Activated CD4-positive, alpha-beta T cell treated with anti-CD3 and anti-CD28 coated beads for 24 hours (primary cell): Measurements from ENCODE around the gene TENM4.

Source experiments
- DNase-seq, 2 donors: peaks; one replicate each; pipeline ENCODE4 v3.0.0-alpha.2; 2020; ENCODE audit warnings: low read depth in 2 of 2

Gene TENM4

DNA sequence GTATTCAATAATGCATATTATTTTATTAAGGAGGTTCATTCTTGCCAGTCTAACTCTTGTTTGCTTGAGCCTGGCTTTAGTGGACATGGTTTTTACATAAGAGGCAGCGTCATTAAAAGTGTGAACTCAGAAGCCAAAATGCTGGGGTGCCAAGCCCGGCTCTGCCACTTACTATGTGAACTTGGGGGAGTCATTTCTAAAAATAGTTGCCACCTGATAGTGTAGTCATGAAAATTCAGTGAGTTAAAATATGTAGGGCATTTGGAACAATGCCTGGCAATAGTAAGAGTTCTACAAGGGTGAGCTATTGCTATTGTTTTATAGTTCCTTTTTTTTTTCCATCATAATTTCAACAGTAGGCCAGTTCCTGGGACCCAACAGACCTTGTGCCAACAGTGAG lies 49.9 kb downstream of the TENM4 start:
- DNase-seq = no peak

DNA sequence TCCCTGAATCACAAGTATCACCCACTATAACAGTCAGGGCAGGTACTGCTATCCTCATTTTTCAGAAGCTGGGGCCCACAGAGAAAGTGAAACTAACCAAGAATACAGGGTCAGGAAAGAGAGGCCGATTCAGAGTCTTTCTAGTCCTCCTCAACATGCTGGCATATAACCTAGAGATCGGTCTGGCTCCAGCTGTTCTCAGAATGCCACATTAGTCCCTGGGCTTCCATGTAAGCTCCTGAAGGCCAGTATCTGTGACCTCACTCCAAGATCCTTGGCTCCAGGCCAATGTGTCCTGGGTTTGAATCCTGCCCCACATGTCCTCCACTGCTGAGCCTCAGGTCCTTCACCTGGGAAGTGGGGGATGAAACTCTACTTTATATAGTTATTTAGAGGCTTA lies 50.4 kb downstream of the TENM4 start:
- no peak for DNase-seq

DNA sequence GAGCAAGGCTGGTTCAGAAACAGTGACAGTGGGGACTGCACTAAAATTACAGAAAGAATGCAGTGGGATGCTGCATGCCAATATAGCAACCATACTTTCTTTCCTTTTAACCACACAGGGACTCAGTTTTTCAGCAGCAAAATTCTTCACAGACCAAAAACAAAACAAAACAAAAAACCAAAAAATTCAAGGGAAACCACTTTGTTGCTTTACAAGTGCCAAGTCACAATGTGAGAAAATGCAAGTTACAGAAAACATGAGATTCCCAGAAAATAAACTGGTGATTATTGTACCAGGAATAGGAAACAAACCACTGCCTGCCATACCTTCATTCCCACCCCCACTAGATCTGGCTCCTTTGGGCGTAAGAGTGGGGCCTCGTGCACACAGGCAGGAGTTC lies 52.6 kb downstream of the TENM4 start:
- DNase-seq = no peak

DNA sequence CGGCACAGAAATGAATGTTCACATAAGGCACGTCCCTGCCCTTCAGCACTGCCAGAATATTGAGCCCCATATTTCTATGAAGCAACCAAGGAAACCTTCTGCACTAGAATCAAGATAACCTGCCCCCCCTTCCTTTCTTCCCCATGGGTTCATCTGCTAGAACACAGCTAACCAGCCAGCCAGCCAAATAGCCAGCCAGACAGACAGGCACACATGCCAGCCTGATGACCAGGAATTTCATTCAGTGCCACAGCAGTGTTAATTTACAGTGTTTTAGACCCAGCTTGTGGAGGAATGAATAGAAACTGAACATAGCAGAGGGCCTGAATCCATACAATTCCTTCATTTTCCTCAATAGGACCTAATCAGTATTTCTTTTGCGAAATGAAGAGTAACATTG lies 57.0 kb downstream of the TENM4 start:
- no peak for DNase-seq

DNA sequence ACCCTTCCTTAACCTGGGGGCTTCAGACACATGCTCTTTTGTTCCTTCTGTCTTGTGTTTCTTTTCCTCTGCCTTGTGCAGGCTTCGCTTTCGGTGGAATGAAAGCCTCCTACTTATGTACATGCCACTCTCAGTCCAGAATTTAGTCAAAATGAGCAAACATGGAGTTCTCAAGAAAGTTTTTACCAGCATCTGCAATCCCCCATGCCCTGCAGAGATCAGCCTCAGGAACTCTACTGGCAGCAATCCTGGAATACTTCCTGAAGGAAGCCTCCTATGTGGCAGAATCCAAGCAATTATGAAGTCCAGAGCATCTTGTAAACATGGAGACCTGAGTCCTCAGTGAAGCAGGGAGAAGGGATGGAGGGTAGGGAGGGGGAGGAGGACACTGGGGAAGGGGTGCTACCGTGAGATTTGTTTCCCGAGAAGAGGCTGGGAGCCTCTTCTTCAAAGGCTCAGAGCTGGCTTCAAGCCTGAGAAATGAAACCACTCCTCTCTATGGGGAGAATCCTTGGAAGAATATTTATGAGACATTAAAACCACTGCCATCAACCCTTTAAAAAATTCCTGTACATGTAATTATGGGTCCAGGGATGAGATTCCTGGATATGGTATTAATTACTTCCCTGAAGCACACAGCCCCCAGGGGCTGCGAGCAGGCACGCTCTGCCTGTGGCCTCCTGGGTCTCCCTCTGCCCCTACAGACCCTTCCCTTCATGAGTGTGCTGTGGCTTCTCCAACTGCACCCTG lies 58.4 kb downstream of the TENM4 start:
- DNase-seq = no peak

DNA sequence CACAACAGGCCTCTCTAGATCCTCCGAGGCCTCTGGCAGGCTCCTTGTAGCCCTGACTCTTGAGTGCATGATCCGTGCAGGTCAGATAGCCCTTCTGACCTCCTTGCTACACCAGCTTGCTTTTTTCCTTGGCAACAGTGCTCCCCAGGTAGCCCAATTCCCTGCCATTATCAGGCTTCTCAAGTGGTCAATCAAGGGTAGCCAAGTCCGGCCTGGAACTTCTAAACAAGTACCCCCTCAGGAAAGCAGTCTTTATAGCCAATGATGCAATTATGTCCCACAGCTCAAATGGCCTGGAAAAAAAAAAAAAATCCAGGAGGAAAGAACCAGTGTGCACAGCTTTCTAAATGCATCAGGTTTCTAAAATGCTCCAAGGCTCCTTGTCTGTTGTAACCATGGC lies 59.8 kb downstream of the TENM4 start:
- DNase-seq = no peak

DNA sequence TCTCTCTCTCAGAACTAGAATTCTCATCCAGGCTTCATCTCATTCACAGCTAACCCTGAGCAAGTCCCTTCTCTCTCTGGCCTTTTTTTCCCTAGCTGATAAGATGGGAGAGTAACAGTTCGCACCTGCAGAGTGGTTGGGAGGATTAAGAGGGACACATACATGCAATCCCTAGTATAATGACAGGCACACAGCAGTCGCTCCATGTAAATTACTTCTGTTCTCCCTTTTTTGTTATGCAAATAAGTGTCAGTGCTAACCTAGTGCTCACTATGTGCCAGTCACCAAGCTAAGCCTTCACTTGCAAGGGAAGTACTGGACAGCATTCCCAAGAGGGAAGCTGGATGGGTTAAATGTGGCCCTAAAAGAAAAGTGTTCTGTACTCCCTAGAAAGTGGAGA lies 63.4 kb downstream of the TENM4 start:
- no peak for DNase-seq

DNA sequence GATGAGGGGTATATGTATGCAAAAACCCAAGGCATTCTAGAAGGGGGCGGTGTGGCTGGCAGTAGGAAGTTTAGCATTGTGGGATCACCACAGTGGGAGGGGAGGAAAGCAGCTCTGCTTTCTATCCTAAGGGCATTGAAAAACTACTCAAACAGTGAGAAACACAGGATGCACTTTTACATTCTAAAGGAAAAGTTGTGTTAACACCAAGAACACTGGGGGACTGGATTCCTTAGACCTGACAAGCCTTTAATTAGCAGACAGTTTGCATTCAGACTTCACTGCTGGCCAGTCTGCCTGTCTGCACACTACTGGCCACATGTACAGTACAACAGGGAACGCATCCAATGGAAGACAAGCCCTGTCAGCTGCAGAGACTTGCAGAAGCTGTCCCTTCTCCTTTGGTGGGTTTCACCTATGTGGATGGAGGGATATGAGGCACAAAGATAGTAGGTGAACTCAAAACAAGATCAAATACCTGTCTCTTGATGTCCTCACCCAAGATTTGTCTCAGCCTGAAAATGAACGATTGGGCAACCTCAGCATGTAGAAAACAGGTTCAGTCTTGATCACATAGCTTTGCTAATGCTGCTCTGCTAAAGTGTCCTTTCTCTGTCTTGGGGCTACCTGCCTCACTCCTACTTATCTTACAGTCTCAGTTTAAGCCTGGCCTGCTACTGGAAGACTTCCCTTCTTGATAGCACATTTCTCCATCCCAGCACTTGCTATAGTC lies 64.8 kb downstream of the TENM4 start:
- DNase-seq = no peak

DNA sequence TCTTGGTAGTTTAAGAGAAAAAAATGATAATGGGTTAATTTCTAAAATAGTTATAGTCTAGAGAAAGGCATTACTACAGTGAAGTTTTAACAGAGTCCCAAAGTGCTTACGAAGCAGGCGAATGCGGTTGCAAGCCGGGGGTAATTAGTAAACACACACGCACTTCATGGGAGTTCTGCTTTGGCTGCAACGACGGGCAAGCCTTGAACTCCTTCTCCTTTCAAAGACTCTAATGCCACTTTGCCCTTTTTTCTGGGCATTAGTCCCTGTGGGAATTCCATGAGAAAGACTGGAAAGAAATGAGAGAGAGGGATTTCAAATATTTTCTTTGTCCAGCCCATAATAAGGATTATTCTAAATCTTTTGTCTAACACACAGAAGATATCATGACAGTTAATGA lies 66.1 kb downstream of the TENM4 start:
- no peak for DNase-seq

DNA sequence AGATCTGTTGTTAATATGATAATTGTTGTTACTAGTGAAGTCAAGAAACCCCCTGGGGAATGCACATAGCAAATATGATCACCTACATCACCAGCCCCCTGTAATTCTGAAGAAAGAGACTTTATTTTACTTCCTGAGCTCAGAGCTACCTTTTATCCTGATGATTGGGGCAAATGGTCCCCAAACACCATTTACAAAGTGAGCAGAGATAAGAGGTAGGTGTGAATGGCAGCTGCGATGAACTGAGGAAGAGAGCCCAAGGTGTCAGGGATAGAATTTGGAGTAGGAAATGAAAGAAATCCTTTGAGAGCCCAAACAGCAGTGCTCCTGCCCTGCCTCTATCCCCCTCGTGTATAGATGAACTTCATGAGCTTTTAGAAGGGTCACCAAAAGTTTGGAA lies 69.1 kb downstream of the TENM4 start:
- DNase-seq = no peak

DNA sequence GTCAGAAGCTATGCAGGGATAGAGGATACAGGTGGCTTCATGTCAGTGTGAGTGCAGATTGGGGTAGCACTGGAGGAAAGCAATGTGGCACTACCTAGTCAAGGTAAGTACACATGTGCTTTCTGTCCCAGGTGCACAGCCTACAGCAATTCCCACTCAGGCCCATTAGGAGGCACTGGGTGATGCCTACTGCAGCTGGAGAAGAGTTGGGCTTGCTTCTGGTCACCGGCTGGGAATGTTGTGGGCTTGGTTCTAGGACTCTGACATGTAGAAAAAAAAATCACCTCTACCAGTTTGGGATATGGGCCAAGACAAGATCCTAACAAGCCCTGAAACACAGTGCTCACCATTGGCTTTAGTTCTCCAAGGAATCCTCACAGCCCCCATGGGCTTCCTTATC lies 69.7 kb downstream of the TENM4 start:
- no peak for DNase-seq

DNA sequence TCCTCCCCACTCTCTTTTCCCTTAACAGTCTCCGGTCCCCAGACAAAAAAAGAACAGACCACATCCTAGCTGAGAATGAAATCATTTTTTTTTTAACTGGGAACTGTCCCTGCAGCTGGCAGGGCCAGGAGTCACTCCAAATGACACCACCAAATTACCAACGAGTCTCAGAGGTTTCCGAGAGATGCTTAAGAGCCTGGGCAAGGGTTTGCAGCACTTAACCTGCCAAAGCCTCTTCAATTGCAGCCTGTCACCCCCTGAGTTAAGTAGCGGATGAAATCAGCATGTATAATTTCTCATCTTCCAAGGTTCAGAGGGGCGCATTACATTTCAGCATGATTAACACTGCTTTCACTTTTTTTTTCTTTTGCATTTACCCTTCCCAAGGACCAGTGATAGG lies 71.8 kb downstream of the TENM4 start:
- no peak for DNase-seq

DNA sequence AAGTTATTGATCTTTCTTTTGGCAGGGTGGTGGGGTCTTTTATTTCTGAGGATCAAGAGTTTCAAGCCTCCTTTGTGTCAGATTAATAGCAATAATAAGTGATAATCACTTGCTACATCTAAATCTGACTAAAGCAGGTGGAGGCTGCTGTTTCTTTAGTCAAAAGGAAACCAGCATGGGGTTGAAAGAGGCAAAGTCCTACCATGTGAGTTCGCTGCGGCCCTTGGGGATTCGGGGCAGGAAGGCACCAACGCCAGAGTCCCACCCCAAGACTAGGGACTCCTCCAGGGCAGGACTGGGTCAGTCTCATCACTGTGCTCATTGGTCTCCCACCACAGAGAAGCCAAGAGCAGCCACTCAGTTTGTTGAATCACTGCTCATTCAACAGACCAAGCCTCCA lies 73.0 kb downstream of the TENM4 start:
- no peak for DNase-seq

DNA sequence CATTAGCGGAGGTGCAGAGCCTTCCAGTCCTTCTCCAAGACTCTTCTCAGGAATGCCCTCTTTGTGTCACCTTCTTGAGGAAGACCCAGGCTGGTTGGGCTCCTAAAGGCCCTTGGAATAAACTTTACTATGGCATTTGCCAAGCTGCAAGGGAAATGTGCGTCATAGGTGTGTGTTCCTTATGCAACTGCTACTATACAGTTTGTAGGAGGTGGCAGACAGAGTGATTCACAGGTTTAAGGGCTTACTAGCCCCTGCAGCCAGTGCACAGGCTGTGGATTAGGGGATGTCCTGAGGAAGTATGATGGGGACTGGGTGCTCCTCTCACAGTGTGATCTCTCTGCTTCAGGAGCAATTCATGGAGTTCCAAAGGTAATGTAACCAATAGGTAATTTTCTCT lies 74.6 kb downstream of the TENM4 start:
- DNase-seq = no peak

DNA sequence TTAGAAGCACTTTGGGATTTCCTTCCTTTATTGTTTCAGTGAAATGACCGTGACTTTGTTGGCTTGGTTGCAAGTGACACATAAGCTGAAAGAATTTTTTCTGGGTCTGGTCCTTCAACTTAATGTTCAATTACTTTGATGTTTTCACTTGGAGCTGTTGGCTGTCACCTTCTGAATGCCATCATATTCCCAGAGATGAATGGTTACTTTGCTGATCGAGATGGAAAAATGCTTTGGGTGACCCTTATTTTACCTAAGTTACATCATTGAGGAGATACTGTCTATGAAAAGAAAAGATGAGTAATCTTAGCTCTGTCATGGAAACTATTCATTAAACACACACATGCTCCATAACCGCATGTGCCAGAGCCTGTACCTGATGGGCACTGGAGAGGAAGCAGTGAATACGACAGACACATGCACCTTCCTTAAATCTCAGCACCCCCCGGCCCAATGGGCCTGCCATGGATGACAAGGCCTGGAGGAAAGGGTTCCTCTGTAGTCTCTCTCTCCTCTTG lies 76.9 kb downstream of the TENM4 start:
- DNase-seq = no peak

DNA sequence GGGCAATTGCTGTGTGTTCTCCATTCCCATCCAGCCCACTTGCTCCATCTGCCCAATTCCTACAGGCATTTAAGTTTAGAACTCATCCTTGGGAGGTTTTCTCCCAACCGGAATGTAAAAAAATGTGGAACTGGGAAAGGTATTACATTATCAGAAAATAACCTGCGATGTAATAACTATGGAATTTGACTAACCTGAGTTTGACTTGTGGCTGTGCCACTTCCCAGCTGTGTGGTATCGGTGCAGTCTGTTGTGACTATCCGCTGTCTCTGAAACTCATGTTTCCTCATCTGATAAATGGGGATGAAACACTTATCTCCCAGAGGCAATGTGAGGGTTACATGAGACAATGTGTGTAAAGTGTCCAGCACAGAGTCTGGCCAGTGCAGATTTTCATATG lies 77.6 kb downstream of the TENM4 start:
- DNase-seq = no peak

DNA sequence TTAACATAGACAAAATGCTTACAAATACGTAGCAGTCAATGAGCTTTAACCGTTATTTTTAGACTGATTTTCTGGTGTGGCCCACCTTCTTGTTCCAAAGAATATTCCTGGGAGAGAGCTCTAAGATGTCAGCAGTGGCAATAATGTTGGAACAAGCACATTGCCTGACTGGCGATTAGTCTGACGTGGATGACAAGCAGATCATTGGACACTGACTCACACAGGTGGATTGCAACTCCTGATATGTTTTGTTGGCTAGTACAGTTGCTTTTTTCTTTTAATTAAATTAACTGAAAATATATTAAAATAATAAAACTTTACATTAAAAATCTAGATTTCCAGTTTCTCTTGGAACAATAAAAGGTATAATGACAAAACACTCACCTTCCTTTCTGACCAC lies 78.0 kb downstream of the TENM4 start:
- DNase-seq = no peak

DNA sequence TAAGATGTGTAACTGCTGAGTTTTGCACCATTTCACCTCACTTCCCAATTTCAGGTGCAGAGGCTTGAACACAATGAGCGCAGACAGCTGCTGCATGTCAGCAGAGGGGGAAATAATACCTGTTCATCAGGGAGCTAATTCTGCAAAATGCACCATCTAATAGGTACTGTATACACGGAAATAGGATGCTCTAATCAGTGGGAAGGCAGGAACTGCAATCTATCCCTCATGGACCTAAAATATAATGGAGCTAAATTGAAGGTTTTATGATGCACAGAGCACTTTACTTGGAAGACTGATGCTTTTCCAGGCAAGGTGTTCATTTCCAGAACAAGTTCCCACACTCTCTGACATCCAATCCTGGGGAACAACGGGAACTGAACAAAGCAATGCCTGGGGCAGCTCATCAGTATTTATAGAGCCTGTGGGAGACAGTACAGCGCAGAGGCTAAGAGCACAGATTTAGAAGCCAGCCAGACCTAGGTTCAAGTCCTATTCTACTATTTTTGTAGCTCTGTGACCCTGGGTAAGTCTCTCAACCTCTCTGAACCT lies 78.5 kb downstream of the TENM4 start:
- no peak for DNase-seq

DNA sequence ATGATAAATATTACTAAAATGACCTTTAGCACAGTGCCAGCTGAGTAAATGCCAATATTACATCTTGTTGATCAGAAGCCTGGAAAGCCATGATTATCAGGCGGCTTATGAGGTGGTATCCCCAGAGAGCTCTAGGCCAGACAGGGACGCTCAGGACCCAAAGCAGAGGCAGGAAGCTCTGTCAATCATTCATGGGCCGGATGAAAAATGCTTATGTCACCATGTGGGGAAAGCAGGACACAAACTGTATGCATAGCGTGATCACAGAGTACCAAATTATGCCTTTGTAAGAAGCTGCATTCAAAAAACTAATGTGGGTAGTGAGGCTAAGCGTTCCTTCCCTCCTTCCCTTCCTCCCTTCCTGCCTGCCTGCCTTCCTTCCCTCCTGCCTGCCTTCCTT lies 82.6 kb downstream of the TENM4 start:
- no peak for DNase-seq

DNA sequence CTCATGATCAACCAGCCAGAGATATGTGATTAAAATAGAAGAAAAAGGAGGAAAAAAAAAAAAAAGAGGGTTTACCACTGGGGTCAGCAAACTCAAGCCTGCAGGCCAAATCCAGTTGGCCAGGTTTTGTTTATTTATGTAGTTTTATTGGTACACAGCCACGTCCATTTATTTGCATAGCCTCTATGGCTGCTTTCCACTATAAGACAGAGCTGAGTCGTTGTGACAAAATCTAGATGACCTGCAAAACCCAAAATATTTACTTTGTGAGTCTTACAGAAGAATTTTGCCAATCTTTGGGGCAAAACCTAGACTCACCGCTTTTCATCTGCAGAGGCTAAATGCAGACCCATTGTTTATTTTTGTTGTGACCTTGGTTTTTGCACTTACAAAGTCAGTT lies 87.1 kb downstream of the TENM4 start:
- DNase-seq = no peak

DNA sequence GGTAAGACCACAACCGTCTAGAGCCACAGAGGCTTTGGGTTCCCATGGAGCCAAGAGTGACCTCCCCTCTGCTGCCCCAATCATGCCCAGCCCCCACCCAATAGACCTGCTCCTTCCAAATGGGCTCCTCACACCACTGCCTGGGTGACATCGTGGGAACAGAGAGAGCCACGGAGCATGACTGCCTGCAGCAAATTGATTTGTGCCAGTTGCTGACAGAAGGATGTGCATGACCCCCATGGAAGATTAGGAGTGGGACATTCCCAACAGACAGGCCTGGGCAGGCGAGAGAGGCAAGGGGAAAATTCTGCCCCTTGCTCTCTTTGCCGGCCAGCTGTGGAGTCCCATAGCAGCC lies 88.5 kb downstream of the TENM4 start:
- no peak for DNase-seq

DNA sequence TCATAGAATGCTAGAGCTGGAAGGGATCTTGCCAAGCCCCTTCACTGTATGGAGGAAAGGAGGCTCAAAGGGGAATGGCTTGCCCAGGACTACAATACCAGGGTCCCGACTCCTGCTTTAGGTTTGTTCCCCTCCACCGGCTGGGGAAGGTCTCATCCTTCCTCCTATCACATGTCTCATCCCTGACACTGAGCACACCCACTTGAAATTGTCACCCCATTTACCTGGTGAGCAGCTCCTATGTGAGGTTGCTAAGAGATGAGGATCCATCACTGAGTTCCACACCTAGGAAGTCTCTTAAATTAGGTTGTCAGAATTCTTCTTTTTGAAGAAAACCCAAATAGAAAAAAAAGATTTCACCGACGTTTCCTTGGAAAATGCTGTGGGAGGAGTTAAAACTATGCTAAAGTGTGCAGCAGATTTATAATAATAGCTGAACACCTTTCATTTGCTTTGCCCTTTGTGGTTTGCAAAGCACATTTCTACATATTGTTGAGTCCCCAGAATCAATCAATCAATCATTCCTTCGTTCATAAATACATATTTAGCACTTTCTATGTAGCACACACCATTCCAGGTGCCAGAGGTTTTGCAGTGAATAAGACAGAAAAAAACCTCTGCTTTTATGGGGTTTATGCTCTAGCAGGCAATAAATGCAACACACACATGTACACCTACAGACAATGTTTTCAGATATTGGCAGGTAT lies 91.7 kb downstream of the TENM4 start:
- no peak for DNase-seq

DNA sequence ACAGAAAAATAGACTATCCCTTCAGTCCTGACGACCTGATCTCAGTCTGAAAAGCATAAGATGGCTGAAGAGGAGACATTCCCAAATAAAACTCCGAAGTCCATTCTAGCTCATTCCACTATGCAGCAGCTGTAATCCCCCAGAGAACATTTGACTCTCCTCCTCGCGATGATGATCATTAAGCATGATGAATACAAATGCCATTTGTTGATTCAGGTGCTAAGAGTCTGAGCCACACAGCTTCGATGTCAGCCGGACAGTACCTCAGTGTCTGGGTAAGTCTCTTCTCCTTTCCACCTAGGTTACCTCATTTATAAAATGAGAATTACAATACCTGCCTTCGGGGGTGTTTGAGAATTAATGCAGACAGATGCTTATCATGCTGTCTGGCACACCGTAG lies 94.8 kb downstream of the TENM4 start:
- DNase-seq = no peak
